Endothelial cell (in vitro differentiated cells): ENCODE measurements around the gene EP400. TPM values are rescaled to one million over a fixed set of nuclear protein-coding genes. Genes with fewer than 3 reads are reported as not detected.

ENCODE experiments used
- DNase-seq: peaks from one replicate; pipeline ENCODE4 v3.0.0; 2021; ENCODE audit warnings: low spot score
- H3K27ac Mint-ChIP-seq: one replicate; pipeline ENCODE4 v1.8.0; 2021; ENCODE audit warnings: mixed read lengths, inconsistent platforms; ENCODE audit not compliant: unreplicated experiment
- H3K27me3 Mint-ChIP-seq: one replicate; pipeline ENCODE4 v1.8.0; 2021; ENCODE audit warnings: mild to moderate bottlenecking, moderate library complexity, mixed read lengths, inconsistent platforms; ENCODE audit not compliant: unreplicated experiment
- H3K36me3 Mint-ChIP-seq: one replicate; pipeline ENCODE4 v1.8.0; 2021; ENCODE audit warnings: mild to moderate bottlenecking, low read depth, mixed read lengths, inconsistent platforms; ENCODE audit not compliant: unreplicated experiment
- H3K4me1 Mint-ChIP-seq: one replicate; pipeline ENCODE4 v1.8.0; 2021; ENCODE audit warnings: mild to moderate bottlenecking, mixed read lengths, inconsistent platforms; ENCODE audit not compliant: unreplicated experiment
- H3K4me3 Mint-ChIP-seq: one replicate; pipeline ENCODE4 v1.8.0; 2021; ENCODE audit warnings: mild to moderate bottlenecking, mixed read lengths, inconsistent platforms; ENCODE audit not compliant: unreplicated experiment
- H3K9me3 Mint-ChIP-seq: one replicate; pipeline ENCODE4 v1.8.0; 2021; ENCODE audit warnings: mixed read lengths, inconsistent platforms; ENCODE audit not compliant: unreplicated experiment
- total RNA-seq: library from RNA; stranded (reverse); fragmentation: NEBNext Ultra II Directional; extraction: Animal tissue kit (Norgen Biotek cat#: 25700); gene quantifications from one replicate; pipeline ENCODE4 v1.2.1, GENCODE V29; 2021; ENCODE audit not compliant: unreplicated experiment
- TF ChIP-seq, protein P1 (sequence below): fragments of 200-600 bp; sonication (generic); IDR thresholded peaks from one replicate; pipeline ENCODE4 v1.5.0; 2021; ENCODE audit warnings: antibody characterized with exemption; ENCODE audit not compliant: unreplicated experiment

Gene EP400
- total RNA-seq, 1 donor from 2014 or later, result 66.2 TPM

DNA sequence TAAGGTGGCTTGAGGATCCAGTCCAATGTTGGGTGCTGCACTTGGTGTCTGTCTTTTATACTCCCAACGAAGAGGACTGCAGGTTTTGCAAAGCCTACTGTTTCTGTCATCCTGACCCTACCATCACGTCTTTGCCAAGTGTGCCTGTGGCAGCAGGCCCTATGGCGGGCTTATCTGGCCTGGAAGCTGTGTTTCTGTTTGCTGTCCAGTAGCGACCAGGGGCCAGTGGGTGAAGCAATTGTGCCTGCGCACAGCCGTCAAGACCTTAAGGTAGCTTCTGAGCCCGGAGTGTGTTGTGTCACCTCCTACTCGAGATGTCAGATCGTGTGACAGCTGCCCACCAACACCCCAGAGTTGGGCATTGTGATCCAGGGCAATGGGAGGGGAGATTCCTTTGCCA, 131.7 kb downstream of the EP400 start:
- TF ChIP-seq, protein P1, sequence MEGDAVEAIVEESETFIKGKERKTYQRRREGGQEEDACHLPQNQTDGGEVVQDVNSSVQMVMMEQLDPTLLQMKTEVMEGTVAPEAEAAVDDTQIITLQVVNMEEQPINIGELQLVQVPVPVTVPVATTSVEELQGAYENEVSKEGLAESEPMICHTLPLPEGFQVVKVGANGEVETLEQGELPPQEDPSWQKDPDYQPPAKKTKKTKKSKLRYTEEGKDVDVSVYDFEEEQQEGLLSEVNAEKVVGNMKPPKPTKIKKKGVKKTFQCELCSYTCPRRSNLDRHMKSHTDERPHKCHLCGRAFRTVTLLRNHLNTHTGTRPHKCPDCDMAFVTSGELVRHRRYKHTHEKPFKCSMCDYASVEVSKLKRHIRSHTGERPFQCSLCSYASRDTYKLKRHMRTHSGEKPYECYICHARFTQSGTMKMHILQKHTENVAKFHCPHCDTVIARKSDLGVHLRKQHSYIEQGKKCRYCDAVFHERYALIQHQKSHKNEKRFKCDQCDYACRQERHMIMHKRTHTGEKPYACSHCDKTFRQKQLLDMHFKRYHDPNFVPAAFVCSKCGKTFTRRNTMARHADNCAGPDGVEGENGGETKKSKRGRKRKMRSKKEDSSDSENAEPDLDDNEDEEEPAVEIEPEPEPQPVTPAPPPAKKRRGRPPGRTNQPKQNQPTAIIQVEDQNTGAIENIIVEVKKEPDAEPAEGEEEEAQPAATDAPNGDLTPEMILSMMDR, result no peak
- DNase-seq, result no peak
- Mint-ChIP-seq H3K36me3 (peaks cover 21% of the 10 kb centered on the region), H3K27ac (no peak overlapping the region), H3K27me3 (peaks cover 5% of the 10 kb centered on the region), H3K4me3 (no peak overlapping the region), H3K9me3 (no peaks in the 10 kb centered on the region), H3K4me1 (peaks cover 16% of the 10 kb centered on the region)

DNA sequence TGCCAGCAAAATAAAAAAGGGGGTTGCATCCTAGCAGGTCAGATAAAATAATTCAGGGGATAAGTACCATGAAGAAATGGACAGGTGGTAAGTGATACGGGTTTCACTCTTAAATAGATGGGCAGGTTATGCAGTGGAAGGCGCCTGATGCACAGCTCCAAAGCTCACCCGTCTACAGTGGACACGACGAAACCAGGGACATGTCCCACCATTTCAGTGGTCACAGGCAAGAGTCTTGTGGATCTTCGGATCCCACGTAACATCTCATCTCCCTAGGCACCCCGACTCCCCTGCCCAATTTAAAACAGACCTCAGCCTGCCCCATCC, 133.8 kb downstream of the EP400 start:
- Mint-ChIP-seq H3K4me1 (peaks cover 27% of the 10 kb centered on the region), H3K36me3 (peaks cover 27% of the 10 kb centered on the region), H3K4me3 (peak overlapping the region; percentile 91), H3K9me3 (no peaks in the 10 kb centered on the region), H3K27me3 (peaks cover 5% of the 10 kb centered on the region), H3K27ac (no peak overlapping the region)
- no peak for DNase-seq
- TF ChIP-seq, protein P1, result no peak

DNA sequence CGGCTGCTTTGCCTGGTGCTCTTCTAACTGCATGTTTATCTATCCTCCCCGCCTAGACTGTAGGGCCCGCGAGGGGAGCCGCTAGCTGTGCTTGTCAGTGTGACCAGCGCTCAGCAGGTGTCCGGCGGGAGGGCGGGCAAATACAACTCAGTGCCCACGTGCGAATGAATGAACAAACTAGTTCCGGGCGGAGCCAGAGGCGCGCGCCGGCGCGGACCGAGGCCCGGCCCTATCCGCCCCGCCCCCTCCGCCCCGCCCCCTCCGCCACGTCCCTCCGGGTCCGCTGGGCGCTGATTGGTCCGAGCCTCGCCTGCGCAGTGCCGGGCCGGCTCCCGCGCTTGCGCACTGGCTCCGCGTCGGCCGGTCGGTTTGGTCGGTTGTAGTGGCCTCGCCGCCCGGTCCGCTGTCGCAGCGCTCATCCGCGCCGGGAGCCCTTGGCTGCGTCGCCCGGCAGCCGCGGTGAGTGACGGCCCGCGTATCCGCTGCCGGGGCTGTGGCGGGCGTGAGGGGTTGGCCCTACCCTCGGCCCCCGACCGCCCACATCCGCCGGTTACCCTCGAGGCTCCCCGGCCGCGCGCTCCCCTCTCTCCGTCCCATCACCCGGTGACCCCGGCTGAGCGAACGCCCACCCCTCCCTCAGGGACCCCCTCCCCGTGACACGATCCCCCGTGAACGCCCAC, 134.3 kb downstream of the EP400 start:
- Mint-ChIP-seq H3K27me3 (peaks cover 5% of the 10 kb centered on the region), H3K4me3 (peak overlapping the region; percentile 91), H3K9me3 (no peaks in the 10 kb centered on the region)

GRCh38 chr12:132084621-132085290, 135.0 kb downstream of the EP400 start:
- Mint-ChIP-seq H3K9me3 (no peaks in the 10 kb centered on the region), H3K27ac (peak overlapping the region; percentile 74), H3K4me3 (peak overlapping the region; percentile 91), H3K36me3 (peaks cover 21% of the 10 kb centered on the region), H3K27me3 (peaks cover 5% of the 10 kb centered on the region), H3K4me1 (peaks cover 27% of the 10 kb centered on the region)
- TF ChIP-seq, protein P1, result no peak
- DNase-seq, result peak; percentile 75

More for the DNA sequence above, 134.3 kb downstream of the EP400 start:
- Mint-ChIP-seq H3K4me1 (peaks cover 27% of the 10 kb centered on the region), H3K27ac (no peak overlapping the region), H3K36me3 (peaks cover 27% of the 10 kb centered on the region)
- peak; percentile 92 for DNase-seq
- TF ChIP-seq, protein P1, result no peak

GRCh38 chr12:132085291-132085635, 135.5 kb downstream of the EP400 start:
- Mint-ChIP-seq H3K4me3 (peak overlapping the region; percentile 91), H3K4me1 (peaks cover 27% of the 10 kb centered on the region), H3K36me3 (peaks cover 21% of the 10 kb centered on the region), H3K27ac (peak overlapping the region; percentile 74), H3K9me3 (no peaks in the 10 kb centered on the region), H3K27me3 (peaks cover 5% of the 10 kb centered on the region)
- TF ChIP-seq, protein P1, result no peak
- DNase-seq, result no peak
